ENCODE data around the gene NRCAM. TPM values are rescaled to one million over a fixed set of nuclear protein-coding genes. Genes with fewer than 3 reads are reported as not detected.

NRCAM gene
- total and polyA plus RNA-seq, 2 of the 8 experiments (the other 6 are each of a cell fraction or from before 2014, with no cell fraction given) = 2.7 to 3.8 TPM

DNA sequence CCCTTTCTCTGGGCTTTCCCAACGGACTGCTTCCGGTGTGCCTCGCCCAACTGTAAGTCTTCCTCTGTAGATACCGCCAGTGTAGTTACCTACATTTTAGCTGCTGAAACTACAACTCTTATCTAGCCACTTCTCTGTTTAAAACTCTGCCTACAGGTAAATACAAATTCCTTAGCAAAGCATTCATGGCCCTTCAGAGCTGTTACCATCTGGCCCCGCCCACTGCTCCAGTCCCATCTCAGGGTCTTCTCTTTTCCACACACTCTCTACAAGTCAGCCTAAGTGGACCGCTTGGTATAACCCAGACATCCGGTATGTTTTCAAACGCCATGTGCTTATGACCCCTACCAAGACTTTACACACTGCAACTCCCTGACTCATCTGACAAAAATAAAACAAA is 285.1 kb downstream of the NRCAM start:
- no peak overlapping the region for H2BK15ac ChIP-seq (ENCODE audit: low read length)
- no peaks in the 10 kb centered on the region for H3K23me2 ChIP-seq (ENCODE audit: low read depth, low read length)
- no peak overlapping the region for H3K23ac ChIP-seq (ENCODE audit: insufficient read length)
- no peak overlapping the region for H4K8ac ChIP-seq (ENCODE audit: extremely low read depth, insufficient read depth, low read length)
- H3K14ac ChIP-seq (ENCODE audit: insufficient read length) = no peak overlapping the region
- 89% methylated on average over 8 of the region's 8 CpGs; no CpG with 5 or more reads in 1 of the 2 experiments for WGBS, 2 experiments (ENCODE audit: extremely low coverage in 1 of 2, insufficient coverage in 1 of 2, insufficient read length in 1 of 2, insufficient replicate concordance in 2 of 2, low coverage in 1 of 2, low lambda C conversion rate in 2 of 2, missing lambda C conversion rate in 1 of 2)
- no peak overlapping the region for H2BK20ac ChIP-seq (ENCODE audit: low read length)
- H3K18ac ChIP-seq (ENCODE audit: extremely low read depth, low read length) = no peak overlapping the region
- H2BK12ac ChIP-seq (ENCODE audit: low read depth, low read length) = no peak overlapping the region
- no peak for FAIRE-seq
- no peak overlapping the region for H3K56ac ChIP-seq (replicated peaks; ENCODE audit: insufficient read length, low read depth, low read length)
- no peak overlapping the region; a peak in 1 of 4 replicates for H3K4me2 ChIP-seq (ENCODE audit: insufficient read depth in 1 of 2, low read depth in 2 of 2, low read length in 2 of 2)
- TF ChIP-seq, protein P1, sequence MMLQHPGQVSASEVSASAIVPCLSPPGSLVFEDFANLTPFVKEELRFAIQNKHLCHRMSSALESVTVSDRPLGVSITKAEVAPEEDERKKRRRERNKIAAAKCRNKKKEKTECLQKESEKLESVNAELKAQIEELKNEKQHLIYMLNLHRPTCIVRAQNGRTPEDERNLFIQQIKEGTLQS (IDR thresholded peaks at IDR 0.05; ENCODE audit: insufficient read depth, low read depth, low read length) = no peak
- TF ChIP-seq CHD2 (IDR thresholded peaks at IDR 0.05; ENCODE audit: low read length) (no peak), SRF (IDR thresholded peaks at IDR 0.05; ENCODE audit: low read depth, low read length) (no peak), RXRA (IDR thresholded peaks at IDR 0.05; ENCODE audit: insufficient read depth, low read depth, low read length) (no peak), E2F6 (IDR thresholded peaks at IDR 0.05) (no peak), RNF2 (IDR thresholded peaks at IDR 0.05; ENCODE audit: borderline replicate concordance, low read depth, low read length, missing control alignments, poor library complexity, severe bottlenecking) (no peak)
- peaks cover 0 to 3% (median 1%) of the 10 kb centered on the region in 4 experiments; a peak in 3 of 7 replicates for H3K4me1 ChIP-seq (replicated peaks in 1 of 4; ENCODE audit: control insufficient read depth in 3 of 4, insufficient read depth in 4 of 4, low read length in 3 of 4)
- no peak overlapping the region for H4K91ac ChIP-seq (replicated peaks; ENCODE audit: insufficient read length, low read length)
- no peak overlapping the region for H2BK5ac ChIP-seq (ENCODE audit: low read depth, low read length)
- no peak overlapping the region for H4K5ac ChIP-seq (ENCODE audit: insufficient read length, low read depth, low read length)
- H2BK120ac ChIP-seq (replicated peaks; ENCODE audit: low read depth, low read length) = no peak overlapping the region
- no peaks in the 10 kb centered on the region for H3K36me3 ChIP-seq (ENCODE audit: control insufficient read depth in 2 of 4, insufficient read depth in 4 of 4, low read length in 3 of 4)
- POLR2A ChIA-PET (ENCODE audit: partially characterized antibody) = no interaction called here
- H3K4ac ChIP-seq (replicated peaks; ENCODE audit: insufficient read length, low read depth, low read length) = no peak overlapping the region
- CTCF ChIA-PET (ENCODE audit: partially characterized antibody) = interaction anchor here (0.6 to 1.7 kb wide), 4 partner anchors 10 to 1044 kb away, joined by 3 to 5 read pairs (median 4); no protein-coding TSS in a partner anchor
- H3K27ac ChIP-seq (ENCODE audit: low read depth, low read length) = no peak overlapping the region
- no peak overlapping the region for H2AK5ac ChIP-seq (ENCODE audit: low read depth, low read length)
- no peak overlapping the region for H3K9ac ChIP-seq (replicated peaks in 1 of 4; ENCODE audit: extremely low read depth in 1 of 4, low read depth in 3 of 4, low read length in 3 of 4)
- no peak overlapping the region for H3K4me3 ChIP-seq (ENCODE audit: extremely low read depth in 1 of 4, insufficient read depth in 2 of 4, low read depth in 3 of 4, low read length in 4 of 4)
- DNase-seq (ENCODE audit: low read depth in 1 of 2, low spot score in 2 of 2) = no peak
- no peaks in the 10 kb centered on the region for H4K20me1 ChIP-seq (replicated peaks in 1 of 2; ENCODE audit: control insufficient read depth in 1 of 2, insufficient read depth in 2 of 2, low read length in 2 of 2)
- no peak overlapping the region for H2AFZ ChIP-seq (ENCODE audit: low read length)
- H3K27me3 ChIP-seq (replicated peaks in 1 of 4; ENCODE audit: control insufficient read depth in 3 of 4, extremely low read depth in 1 of 4, insufficient read depth in 3 of 4, low read length in 3 of 4) = no peaks in the 10 kb centered on the region
- no peaks in the 10 kb centered on the region for H3K79me2 ChIP-seq (ENCODE audit: control insufficient read depth in 1 of 2, insufficient read depth in 2 of 2, low read length in 2 of 2)
- no peaks in the 10 kb centered on the region for H3K9me3 ChIP-seq (ENCODE audit: insufficient read depth in 2 of 2, low read depth in 1 of 2, low read length in 1 of 2)
- H3K79me1 ChIP-seq (ENCODE audit: low read depth, low read length) = no peaks in the 10 kb centered on the region

Measured in H1 (cell line).